Measurements from ENCODE around the gene STK39.

The STK39 gene

GRCh38 chr2:168181825-168182224, 65.6 kb downstream of the STK39 start:
- FAIRE-seq, result no peak

DNA sequence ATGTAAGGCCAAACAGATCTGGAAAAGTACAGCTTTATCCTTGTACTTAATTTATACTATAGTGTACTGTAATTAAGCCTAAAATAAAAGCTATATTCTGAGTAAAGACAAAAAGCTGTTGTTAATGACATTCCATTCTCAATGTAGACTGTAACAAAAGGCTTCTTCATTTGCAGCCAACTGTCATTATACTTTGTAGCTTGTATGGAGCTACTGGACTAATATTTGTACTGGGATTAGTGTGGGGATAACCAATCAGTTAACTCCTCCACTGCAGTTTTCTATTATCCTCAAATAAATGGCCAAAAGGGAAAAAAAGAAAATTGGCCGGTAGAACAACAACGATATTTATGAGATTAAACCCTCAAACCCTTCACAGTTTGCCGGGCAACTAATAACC, 66.5 kb downstream of the STK39 start:
- FAIRE-seq, result no peak

- FAIRE-seq, result no peak
Observed at GRCh38 chr2:168180483-168180882, 66.9 kb downstream of the STK39 start.

DNA sequence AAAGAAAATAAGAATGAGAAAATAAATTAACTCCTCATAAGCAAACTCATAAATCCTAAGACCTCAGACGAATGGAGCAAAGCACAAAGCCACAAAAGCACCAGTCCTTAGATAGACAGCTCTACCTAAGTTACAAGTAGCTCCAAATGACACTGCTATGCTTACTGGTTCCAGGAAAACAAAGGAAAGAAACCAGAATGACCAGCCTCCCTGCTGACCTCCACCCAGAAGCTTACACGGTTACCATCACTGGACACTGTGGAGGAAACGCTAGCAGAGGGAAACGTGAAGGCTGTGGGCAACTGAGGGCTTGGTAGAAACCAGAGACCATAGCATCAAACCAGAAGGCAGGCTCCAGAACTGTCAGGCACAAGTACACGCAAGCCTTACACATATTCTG, 67.8 kb downstream of the STK39 start:
- no peak for FAIRE-seq

- FAIRE-seq, result no peak
Observed at GRCh38 chr2:168178520-168179324, 68.7 kb downstream of the STK39 start.

- FAIRE-seq, result no peak
Observed at GRCh38 chr2:168176402-168176801, 71.0 kb downstream of the STK39 start.

DNA sequence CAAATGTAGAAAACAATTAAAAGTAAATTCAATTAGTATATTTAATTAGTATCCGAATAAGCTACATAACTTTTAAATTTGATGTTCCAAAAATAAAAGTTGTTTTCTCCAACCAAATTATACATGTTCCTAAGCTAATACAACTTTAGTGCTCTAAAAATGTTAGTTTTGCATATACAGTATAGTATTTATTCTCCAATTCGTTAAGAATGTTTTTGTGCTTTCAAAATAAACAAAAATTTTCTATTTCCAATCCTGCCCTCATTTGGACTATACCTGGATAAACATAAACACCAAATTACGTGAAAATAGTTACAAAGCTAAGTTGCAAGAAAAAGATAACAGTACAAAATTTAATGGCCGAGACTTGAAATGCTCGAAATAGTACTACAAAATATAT, 71.9 kb downstream of the STK39 start:
- FAIRE-seq, result no peak

DNA sequence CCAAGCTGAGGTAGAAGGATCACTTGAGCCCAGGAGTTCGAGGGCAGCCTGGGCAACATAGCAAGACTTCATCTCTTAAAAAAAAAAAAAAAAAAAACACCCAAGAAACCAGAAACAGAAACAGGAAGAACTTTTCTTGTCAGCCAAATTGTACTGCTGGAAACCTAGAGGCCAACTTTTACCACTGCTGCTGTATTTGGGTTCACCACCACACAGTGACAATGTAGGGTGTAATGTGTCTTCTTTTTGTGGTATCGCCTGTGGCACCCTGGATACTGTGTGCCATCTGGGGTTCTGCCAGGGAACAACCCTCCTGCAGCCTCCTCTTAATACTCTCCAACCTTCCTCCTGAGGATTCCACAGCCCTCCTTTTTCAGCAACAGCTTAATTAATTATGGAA, 72.6 kb downstream of the STK39 start:
- no peak for FAIRE-seq

DNA sequence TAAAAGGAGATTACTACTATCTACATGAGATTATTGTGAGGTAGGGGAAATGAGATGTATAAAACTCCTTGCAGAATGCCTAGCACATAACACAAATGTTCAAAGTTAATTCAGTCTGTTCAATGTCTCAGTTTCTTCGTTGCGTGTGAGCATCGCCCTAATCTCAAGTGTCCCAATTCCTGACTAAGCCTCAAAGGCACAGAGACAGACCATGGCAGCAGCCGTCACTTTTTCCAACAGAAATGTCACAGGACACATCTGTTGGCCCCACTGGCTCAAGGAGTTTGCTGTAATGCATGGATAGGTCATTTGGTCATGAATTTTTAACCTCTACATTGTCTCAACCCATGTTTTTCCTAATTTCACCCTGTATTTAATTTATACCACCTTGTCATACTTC, 75.3 kb downstream of the STK39 start:
- no peak for FAIRE-seq

- FAIRE-seq, result no peak
Observed at GRCh38 chr2:168171059-168171762, 76.2 kb downstream of the STK39 start.

DNA sequence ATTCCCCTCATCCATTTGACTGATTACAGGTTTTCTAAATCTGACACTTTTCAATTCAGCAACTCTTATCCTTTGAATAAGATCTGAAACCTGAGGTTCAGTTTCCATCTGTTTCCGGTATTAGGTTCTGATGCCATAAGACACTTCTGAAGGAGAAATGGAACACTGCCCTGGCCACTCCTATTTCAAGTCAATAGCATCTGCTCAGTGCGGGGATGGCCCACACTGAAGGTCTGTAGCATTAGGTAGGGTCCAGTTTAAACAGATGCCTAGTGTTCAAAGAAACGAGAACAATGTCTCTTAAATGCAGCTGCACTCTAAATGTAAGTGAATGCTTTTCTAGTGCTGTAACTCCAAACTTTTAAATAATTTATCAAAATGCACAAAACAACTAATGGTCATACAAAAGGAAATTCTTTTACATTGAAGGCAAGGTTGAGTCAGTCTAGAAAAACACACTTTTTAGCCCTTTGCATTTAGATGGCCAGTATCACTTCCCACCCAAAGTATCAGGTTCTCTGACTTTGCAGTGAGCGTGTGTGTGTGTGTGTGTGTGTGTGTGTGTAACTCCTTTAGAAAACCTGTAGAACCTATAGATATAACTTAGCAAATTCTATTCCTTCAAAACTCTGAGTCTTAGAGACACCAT, 78.2 kb downstream of the STK39 start:
- no peak for FAIRE-seq

DNA sequence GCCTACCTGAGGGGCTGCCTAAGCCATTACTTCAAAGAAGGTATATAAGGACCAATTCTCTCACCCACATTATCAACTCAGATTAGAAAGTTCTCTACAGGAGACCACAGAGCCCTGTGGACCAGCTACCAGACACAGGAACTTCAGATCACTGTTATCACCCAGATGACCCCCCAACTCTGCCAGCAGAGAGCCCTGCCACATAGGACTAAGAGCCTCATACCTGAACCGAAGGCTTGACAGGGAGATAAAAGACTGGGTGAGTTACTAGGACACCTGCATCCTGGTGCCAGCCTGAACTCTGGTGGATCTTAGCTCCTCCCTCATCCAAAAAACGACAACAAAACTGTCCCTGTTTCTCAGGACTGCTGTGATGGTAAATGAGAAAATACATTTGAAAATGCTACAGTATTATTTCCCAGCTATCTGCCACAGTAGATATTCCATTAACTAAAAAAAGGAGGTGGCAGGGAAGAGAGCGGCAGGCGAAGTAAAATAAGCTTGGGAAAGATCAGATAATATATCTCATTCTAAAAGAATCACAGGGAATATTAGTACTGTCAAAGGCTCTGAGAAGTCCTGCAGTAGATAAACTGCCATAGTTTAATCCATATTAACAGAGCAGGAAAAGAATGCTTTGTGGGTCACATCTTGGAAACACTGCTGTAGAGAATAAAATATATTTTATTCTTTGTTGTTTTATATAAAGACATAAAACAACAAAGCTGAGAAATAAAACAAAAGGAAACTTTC, 79.7 kb downstream of the STK39 start:
- FAIRE-seq, result no peak

DNA sequence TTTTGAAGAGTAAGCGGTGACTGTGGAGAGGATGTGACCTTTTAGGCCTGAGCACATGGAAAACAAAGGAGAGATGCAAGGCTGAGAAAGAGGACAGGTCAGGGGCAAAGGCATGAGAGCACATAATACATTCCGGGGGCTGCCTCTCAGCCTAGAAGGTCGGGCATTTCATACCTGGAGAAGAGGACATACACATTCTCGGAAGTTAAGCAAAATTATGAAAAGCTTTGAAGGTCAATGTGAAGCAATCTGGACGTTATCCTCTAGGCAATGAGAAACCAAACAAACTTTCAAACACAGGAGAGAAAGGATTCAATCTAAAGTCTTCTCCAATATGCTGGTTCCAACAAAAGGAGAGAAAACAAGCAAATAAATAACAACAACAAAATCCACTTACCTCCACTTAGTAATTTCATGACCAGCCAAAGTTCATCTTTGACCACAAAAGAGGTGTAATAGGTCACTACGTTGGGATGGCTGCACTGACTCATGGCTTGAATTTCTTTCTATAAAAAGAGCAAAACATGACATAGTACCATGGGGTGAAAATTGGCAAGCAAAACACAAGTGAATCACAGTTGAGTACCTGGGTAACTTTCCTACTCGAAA, 80.4 kb downstream of the STK39 start:
- FAIRE-seq, result no peak

GRCh38 chr2:168165985-168166901, 81.2 kb downstream of the STK39 start:
- no peak for FAIRE-seq

DNA sequence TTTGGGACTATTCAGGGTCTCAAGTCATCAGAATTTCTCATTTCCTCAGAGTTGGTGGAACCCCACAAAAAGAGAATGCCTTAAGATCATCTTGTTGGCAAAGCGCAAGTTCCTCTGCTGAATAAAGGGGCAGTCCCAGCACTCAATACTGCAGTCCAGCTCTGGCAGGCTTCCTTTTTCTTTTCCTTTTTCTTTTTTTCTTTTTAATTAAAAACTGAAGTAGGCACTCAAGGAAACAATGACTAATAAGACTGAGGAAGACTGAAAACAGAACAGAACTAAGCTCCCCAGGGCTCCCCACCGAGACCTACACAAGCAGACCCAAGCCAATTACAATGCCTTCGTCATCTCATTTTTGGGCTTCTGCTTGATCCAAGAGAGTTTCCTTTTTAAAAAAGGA, 82.0 kb downstream of the STK39 start:
- FAIRE-seq, result no peak

DNA sequence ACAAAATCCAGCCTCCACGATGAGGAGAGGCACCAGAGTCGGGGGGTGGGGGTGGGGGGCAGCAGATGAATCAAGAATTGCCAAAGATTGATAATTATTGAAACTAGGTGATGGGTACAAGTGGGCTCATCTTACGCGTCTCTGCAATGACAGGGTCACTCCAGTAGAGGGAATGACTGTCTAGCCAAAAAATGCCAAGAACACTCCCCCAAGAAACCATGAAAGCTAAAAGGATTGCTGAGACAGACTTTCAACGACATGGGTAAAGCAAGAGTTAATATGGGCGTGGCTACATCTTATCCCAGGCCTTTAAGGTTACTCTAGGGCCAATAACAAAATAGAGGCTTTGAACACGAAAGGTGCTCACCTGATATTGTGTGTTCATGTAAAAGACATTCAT, 86.5 kb downstream of the STK39 start:
- no peak for FAIRE-seq

DNA sequence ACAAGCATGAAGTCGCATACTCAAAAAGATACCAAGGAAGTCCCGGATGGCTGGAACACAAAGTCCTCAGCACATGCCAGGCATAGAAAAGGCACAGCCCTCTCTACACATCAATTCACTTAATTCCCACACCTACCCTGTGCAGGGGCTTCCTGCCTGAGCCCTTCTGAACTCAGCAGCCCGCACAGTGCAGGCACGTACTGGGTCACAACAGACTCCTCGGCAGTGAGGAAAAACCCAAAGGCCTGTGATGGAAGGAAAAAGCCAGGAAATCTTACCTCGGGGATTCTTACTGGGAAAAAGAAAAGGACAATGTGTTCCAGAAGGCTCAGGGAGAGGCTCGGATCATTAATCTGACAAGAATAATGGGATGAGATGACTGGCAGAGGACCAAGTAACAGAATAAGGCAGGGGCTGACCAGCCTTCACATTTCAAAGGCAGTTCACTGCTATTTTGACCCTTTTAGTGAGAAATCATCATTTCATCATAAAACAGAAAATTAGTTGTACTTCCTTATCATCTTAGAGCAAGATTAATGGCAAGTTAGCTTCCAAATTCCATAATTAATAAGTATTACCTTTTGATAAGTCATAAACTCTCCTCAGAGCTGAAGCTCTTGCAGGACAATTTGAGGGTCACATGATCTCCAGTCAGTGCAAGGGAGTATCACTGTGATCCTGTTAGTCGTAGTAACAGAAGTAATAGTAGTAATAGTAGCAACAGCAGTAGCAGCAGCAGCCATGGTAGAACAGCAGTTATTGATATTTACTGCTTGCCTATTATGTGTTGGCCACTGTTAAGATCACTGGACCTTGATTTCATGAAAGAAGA, 87.4 kb downstream of the STK39 start:
- no peak for FAIRE-seq

GRCh38 chr2:168158586-168158985, 88.8 kb downstream of the STK39 start:
- FAIRE-seq, result no peak

DNA sequence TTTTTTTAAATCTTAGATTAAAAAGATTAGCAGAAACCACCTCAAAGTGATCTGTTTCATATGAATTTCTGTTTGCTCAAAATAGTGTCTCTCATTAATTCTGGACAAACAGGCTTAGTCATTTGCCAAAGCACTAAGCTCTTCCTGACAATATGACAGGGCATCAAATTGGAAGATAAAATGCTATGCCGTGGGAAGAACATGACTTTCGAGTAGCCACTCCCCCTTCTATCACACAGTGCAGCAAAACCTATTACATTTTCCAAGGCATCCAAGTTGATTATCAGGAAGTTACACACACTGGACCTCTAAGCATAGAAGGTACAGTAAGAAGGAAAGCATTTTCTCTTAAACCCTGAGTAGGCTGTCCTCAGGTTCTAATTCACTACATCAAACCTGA, 89.5 kb downstream of the STK39 start:
- FAIRE-seq, result no peak

DNA sequence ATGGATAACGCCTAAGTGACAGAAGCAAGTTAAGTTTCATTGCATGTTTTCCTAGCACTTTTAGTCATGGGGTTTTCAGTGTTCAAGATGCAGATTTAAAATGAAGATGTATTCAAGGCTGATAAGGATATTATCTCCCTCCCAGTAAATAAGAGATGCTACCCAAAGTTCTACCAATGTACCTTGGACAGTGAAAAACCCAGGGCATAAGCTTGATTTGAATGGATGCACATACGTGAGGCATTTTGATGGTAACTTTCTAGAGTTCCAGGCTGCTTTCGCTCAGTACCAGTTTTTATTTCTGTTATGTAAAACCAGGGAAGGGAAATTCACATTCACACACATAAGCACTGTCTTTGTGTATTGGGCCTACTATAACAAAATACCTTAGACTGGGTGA, 90.3 kb downstream of the STK39 start:
- no peak for FAIRE-seq

DNA sequence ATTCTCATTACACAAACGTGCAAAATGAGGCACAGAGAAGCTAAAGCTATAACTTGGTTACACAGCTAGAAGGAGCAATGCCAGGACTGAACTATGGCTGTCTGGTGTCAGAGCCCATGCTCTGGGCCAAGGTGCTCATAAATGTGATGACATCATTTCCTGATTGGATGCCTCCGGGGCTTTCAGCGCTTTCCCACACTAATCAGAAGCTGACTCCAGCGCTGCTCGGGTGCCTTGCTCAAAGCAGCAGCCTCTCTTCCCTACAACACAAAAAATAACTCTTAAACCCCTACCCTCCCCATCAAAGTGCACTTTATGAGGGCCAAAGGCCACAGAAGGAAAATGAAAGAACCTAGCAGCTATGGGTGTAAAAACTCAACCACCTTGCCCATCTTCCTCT, 90.7 kb downstream of the STK39 start:
- no peak for FAIRE-seq

All from TTC549 (cell line).